Erythroblast (primary cell): Measurements from ENCODE around the gene SERPINB11.

ENCODE experiments used
- GATA1 ChIP-seq: IDR thresholded peaks from 2 replicates; pipeline ENCODE4 v1.6.1; 2011; ENCODE audit warnings: low read depth, mild to moderate bottlenecking, control low read depth, low read length, moderate library complexity
- POLR2A ChIP-seq: IDR thresholded peaks from 2 replicates; pipeline ENCODE4 v1.6.1; 2011; ENCODE audit warnings: mild to moderate bottlenecking, low read length

DNA sequence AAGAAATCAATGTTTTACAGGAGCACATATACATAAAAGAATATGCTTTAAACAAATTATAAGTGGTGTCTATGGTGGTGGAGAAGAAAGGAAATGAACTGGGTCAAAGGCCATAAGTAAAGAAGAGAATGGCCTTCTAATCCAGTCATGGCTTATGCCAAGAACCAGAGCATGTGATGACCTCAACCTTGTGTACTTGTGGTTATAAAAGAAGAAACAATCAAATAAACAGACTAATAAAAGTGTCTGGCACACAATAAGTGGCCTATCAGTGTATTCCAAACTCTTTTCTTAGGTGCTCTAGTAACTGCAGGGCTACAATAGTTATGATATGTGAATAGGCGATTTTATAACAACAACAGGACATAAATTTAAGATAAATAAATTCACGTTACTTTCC lies 2.6 kb downstream of the SERPINB11 start:
- TF ChIP-seq POLR2A (no peak), GATA1 (no peak)
